Fibroblast of skin of abdomen (primary cell): ENCODE data around the gene SULT1A2.
A peak's percentile ranks its signal among the peaks of the same experiment; 100 is the strongest.
"Not testable (repeated sequence)": the region's sequence is repeated elsewhere in the genome, so short reads cannot be mapped to it uniquely, and the experiment has no call there.

ENCODE experiments used
- DNase-seq: peaks from one replicate; pipeline ENCODE4 v3.0.0-alpha.2; 2013

Gene SULT1A2

GRCh38 chr16:28590384-28591340 lies 6.2 kb downstream of the SULT1A2 start:
- no peak for DNase-seq

- DNase-seq, result no peak
Observed at GRCh38 chr16:28589930-28590329, 6.9 kb downstream of the SULT1A2 start.

GRCh38 chr16:28589069-28589468 lies 7.8 kb downstream of the SULT1A2 start:
- DNase-seq, result no peak

- DNase-seq, result no peak
Observed at GRCh38 chr16:28587386-28587785, 9.5 kb downstream of the SULT1A2 start.

- no peak for DNase-seq
Observed at GRCh38 chr16:28586466-28586865, 10.4 kb downstream of the SULT1A2 start.

- DNase-seq, result no peak
Observed at GRCh38 chr16:28585674-28586073, 11.2 kb downstream of the SULT1A2 start.

- no peak for DNase-seq
Observed at GRCh38 chr16:28580726-28581315, 16.0 kb downstream of the SULT1A2 start.

GRCh38 chr16:28575446-28576109 lies 21.3 kb downstream of the SULT1A2 start:
- DNase-seq, result no peak

- no peak for DNase-seq
Observed at GRCh38 chr16:28574925-28575324, 21.9 kb downstream of the SULT1A2 start.

GRCh38 chr16:28573738-28574718 lies 22.8 kb downstream of the SULT1A2 start:
- DNase-seq, result no peak

- peak; percentile 63 for DNase-seq
Observed at GRCh38 chr16:28572696-28573510, 23.9 kb downstream of the SULT1A2 start.

- no peak for DNase-seq
Observed at GRCh38 chr16:28569968-28570752, 26.7 kb downstream of the SULT1A2 start.

GRCh38 chr16:28569021-28569420 lies 27.8 kb downstream of the SULT1A2 start:
- peak; percentile 34 for DNase-seq

- no peak for DNase-seq
Observed at GRCh38 chr16:28567292-28567691, 29.6 kb downstream of the SULT1A2 start.

- not testable (repeated sequence) for DNase-seq
Observed at GRCh38 chr16:28566233-28566925, 30.5 kb downstream of the SULT1A2 start.

- no peak for DNase-seq
Observed at GRCh38 chr16:28563218-28563617, 33.6 kb downstream of the SULT1A2 start.

- DNase-seq, result no peak
Observed at GRCh38 chr16:28562199-28562598, 34.7 kb downstream of the SULT1A2 start.

GRCh38 chr16:28561557-28562187 lies 35.2 kb downstream of the SULT1A2 start:
- no peak for DNase-seq

- DNase-seq, result no peak
Observed at GRCh38 chr16:28558456-28558855, 38.4 kb downstream of the SULT1A2 start.
